ENCODE data around the gene ITGA2.

DNA sequence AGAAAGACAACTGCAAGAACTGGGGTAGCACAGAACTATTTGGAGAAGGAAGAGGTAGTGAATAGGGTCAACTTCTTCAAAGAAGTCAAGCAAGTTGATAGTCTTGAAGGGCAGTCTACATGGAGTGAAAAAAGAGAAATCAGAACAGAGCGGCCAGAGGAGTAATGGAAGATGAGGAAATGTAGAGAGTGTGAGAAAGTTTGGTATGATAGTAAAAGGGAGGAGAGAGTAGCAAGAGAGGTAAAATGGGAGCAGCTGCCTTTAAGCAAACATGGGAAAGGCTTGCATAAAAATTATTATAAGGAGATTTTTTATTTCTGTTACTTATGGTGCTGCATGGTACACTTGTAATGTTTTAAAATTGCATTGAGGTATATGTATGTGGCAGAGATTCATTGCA, 6.8 kb downstream of the ITGA2 start:
- TF ChIP-seq, protein P1, sequence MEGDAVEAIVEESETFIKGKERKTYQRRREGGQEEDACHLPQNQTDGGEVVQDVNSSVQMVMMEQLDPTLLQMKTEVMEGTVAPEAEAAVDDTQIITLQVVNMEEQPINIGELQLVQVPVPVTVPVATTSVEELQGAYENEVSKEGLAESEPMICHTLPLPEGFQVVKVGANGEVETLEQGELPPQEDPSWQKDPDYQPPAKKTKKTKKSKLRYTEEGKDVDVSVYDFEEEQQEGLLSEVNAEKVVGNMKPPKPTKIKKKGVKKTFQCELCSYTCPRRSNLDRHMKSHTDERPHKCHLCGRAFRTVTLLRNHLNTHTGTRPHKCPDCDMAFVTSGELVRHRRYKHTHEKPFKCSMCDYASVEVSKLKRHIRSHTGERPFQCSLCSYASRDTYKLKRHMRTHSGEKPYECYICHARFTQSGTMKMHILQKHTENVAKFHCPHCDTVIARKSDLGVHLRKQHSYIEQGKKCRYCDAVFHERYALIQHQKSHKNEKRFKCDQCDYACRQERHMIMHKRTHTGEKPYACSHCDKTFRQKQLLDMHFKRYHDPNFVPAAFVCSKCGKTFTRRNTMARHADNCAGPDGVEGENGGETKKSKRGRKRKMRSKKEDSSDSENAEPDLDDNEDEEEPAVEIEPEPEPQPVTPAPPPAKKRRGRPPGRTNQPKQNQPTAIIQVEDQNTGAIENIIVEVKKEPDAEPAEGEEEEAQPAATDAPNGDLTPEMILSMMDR (conservative IDR thresholded peaks at IDR 0.05; ENCODE audit: low read depth, low read length), result no peak
- TF ChIP-seq EZH2 (IDR thresholded peaks at IDR 0.05; ENCODE audit: low read length, unreplicated experiment) (no peak), EZH2phosphoT487 (IDR thresholded peaks at IDR 0.05; ENCODE audit: borderline replicate concordance, low read length) (no peak)
